ENCODE measurements around the gene OGFR.
A peak's percentile ranks its signal among the peaks of the same experiment; 100 is the strongest.

Gene OGFR

GRCh38 chr20:62770111-62770910 is 34.3 kb upstream of the OGFR start:
- no peak for DNase-seq

GRCh38 chr20:62770916-62771315 is 33.7 kb upstream of the OGFR start:
- DNase-seq: no peak

GRCh38 chr20:62771396-62772102 is 33.1 kb upstream of the OGFR start:
- DNase-seq: no peak

GRCh38 chr20:62772103-62772611 is 32.5 kb upstream of the OGFR start:
- DNase-seq: no peak

GRCh38 chr20:62772619-62772989 is 32.0 kb upstream of the OGFR start:
- DNase-seq: no peak

GRCh38 chr20:62772990-62773844 is 31.4 kb upstream of the OGFR start:
- no peak for DNase-seq

DNA sequence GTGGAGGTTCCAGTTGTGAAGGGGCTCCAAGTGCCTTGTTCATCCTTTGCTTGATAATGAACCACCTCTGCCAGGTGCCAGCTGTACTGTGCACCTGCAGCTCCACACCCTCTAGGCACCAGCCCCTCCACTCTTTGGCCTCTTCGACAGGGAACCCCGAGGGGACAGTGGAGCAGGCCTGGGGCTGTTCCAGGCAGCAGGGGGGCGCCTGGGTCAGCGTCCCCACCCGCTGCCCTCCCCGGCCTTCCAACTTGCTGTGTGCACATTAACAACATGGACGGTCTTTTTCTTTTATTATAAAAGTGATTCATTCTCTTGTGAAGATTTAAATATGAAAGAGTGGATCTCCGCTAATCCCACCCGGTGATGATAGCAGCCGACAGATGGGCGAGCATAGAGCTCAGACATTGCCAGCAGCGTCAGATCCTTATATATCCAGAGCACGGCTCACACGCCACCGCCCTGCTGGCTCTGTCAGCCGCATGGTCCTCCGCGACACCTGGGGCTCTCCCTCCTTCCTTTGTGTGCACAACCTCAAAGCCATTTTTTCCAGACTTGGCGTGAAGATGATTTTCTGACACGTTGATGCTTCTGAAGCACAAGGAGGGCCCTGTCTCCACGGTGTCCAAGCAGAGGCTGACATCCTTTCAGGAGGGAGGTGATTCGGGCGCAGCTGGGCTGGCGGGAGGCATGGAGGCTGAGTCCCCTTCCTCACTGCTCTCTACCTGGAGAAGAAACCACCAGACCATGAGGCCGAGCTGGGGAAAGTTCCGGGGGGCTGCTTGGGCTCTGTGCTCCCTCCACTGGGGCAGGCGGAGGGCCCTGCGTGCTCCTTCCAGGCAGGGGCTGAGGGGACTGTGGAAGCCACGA is 30.6 kb upstream of the OGFR start:
- DNase-seq: no peak

GRCh38 chr20:62774762-62775161 is 29.9 kb upstream of the OGFR start:
- DNase-seq: no peak

- no peak for DNase-seq
Measured at GRCh38 chr20:62775206-62775605, 29.4 kb upstream of the OGFR start.

- no peak for DNase-seq
Measured at GRCh38 chr20:62776035-62776691, 28.5 kb upstream of the OGFR start.

GRCh38 chr20:62776692-62777527 is 27.7 kb upstream of the OGFR start:
- DNase-seq: peak; percentile 45

GRCh38 chr20:62777528-62777830 is 27.2 kb upstream of the OGFR start:
- no peak for DNase-seq

GRCh38 chr20:62778058-62778457 is 26.6 kb upstream of the OGFR start:
- no peak for DNase-seq

DNA sequence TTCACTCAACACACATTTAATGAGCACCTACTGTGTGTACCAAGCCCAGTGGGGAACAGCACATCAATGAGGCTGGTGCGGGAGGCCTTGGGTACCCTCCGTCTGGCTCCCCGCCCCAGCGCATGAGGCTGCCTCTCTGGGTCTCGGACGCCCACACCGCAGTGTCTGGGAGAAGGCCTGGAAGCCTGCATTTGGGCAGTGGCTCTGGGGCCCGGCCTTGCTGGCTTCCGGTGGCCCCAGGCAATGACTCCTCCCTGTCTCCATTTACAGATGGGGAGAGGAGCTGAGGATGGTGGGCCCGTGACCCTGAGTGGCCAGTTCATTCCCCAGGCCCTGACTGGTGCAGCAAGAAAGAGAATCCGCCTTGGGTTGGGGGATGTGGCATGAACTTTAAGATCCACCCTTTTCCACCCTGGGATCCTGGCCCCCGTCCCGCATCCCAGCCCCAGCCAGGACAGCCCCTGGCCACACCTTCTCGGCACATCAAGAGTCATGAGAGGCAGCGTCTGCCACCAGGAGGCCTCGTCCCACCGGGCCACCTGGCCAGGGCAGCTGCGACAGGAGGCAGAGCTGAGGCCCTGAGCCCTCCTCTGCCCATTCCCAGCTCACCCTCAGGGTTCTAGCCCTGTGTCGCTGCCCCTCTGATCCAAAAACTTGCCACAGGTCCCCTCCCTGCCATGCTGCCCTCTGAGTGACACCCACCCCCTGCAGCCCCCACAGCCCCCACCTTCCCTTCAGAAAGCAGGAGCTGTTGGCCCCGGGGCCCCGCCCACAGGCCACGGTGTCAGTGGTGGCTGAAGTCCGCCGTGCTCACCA is 25.8 kb upstream of the OGFR start:
- no peak for DNase-seq

DNA sequence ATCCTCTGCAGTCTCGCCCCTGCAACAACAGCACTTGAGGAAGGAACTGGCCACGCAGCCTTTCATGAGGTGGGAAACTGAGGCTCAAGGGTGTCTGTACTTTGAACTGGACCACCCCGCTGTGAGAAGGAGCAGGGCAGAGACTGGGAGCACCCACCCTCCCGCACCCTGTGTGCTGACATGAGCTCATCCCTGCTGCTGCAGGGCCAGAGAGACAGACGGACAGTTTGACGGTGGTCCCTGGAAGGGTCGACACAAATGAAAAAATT is 25.3 kb upstream of the OGFR start:
- no peak for DNase-seq

DNA sequence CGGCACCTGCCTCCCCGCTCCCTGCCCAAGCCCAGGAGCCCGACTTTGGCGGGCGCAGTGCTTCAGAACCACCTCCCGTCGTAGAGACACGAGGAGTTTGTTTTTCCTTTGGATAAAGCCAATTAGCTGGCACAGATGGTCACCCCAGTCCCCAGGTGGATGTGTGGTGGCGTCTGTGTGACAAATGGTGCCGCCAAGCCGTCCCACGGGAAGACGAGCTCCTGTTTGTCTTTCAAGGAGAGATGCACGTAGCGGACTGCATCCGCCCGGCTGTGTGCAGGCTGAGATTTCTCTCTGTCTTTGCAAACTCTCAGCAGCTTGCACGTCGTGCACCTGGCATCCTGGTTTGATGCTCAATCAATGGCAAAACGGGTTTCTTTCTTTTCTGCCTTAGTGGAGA is 24.4 kb upstream of the OGFR start:
- no peak for DNase-seq

GRCh38 chr20:62780696-62781095 is 23.9 kb upstream of the OGFR start:
- no peak for DNase-seq

GRCh38 chr20:62782149-62782892 is 22.3 kb upstream of the OGFR start:
- no peak for DNase-seq

DNA sequence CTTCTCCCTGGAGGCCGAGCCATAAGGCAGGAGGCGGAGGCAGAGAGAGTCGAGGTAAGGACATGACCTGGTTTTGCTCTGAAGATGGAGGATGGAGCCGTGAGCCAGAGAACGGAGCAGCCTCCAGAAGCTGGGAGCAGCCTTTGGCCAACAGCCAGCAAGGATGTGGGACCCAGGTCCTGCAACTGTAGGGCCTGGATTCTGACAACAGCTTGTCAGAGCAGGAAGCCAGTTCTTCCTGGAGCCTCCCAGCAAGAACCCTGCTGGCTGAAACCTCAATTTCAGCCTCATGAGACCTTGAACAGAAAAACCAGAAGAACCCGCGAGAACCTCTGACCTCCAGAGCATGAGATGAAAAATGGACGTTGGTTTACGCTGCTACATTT is 21.7 kb upstream of the OGFR start:
- DNase-seq: no peak

DNA sequence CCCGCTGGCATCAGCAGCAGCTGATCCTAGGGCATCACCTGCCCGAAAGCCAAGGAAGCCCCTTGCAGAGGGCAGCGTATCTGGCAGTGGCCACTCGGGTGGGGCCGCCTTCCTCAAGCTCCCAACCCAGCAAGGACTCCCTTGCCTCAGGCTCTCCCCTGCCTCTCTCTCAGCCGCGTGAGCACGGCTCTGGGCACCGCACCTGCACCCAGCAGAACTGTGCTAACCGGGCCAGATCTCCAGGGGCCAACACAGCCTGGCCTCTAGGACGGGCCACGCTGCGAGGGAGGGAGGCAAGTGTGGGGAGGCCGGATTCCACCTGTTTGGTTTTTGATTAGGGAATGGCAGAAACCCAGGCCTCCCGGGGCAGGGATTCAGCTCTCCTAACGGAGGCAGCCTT is 20.1 kb upstream of the OGFR start:
- DNase-seq: no peak
